Hematopoietic multipotent progenitor cell treated with erythropoietin and hydrocortisone succinate and interleukin-3 and kit ligand, for 8 days (in vitro differentiated cells): ENCODE results near the gene RHAG.
"Not testable (repeated sequence)": the region's sequence is repeated elsewhere in the genome, so short reads cannot be mapped to it uniquely, and the experiment has no call there.

Source experiments
- DNase-seq: peaks from one replicate; pipeline ENCODE4 v3.0.0-alpha.2; 2015

RHAG gene

GRCh38 chr6:49635480-49635879, 1.2 kb downstream of the RHAG start:
- DNase-seq = peak; percentile 45

- DNase-seq = peak; percentile 53
Measured at GRCh38 chr6:49634836-49635218, 1.8 kb downstream of the RHAG start.

DNA sequence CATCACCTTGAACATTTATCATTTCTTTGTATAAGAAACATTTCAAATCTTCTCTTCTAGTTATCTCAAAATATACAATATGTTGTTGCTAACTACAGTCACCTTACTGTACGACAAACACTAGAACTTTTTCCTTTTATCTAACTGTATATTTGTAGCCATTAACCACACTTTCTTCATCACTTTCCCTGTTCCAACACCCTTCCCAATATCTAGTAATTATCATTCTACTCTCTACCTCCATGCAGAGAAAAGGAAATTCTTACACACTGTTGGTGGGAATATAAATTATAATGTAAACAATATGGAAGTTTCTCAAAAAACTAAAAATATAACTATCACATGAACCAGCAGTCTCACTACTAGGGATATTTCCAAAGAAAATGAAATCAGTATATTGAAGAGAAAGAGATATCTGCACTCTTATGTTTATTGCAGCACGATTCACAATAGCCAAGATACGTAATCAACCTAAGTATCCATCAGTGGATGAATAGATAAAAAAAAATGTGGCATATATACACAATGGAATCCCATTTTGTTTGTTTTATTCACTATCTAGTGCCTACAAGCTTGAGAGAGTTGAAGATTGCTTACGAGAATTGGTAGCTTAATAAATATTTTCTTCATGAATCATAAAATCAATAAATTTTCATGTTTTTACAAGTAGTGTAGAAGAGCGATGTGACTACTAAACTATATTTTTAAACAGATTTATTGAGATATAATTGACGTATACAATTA, 2.4 kb downstream of the RHAG start:
- DNase-seq = peak; percentile 45

- DNase-seq = peak; percentile 55
Measured at GRCh38 chr6:49633541-49633940, 3.1 kb downstream of the RHAG start.

DNA sequence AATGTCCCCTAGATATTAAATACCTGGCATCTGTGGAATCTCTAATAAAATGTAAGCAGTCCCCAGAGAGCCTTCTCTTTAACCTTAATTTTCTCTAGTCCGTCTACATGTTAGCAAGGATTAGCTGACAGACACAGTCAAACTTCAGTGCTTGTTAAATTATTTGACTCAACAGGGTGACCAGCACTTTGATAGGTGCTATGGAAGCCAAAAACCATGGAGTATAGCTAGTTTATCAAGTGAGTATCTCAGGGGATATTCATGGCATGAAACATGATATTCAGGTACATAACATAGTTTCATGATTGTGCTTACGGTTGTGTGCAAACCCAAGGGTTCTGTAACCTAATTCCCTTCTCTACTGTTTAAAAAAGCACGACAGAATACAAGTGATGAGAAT, 3.9 kb downstream of the RHAG start:
- no peak for DNase-seq

- DNase-seq = not testable (repeated sequence)
Measured at GRCh38 chr6:49629485-49630088, 7.1 kb downstream of the RHAG start.

GRCh38 chr6:49626811-49627210, 9.8 kb downstream of the RHAG start:
- no peak for DNase-seq

GRCh38 chr6:49618257-49618656, 18.4 kb downstream of the RHAG start:
- no peak for DNase-seq

DNA sequence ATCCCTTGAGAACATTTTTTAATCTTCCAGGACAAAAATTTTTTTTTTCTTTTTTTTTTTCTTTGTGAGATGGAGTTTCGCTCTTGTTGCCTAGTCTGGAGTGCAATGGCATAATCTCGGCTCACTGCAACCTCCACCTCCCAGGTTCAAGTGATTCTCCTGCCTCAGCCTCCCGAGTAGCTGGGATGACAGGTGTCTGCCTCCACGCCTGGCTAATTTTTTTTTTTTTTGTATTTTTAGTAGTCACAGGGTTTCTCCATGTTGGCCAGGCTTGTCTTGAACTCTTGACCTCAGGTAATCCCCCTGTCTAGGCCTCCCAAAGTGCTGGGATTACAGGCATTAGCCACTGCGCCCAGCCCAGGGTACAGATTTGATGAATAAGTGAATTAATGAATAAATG, 22.5 kb downstream of the RHAG start:
- not testable (repeated sequence) for DNase-seq

GRCh38 chr6:49609285-49609684, 27.4 kb downstream of the RHAG start:
- no peak for DNase-seq

GRCh38 chr6:49608275-49608674, 28.4 kb downstream of the RHAG start:
- DNase-seq = not testable (repeated sequence)

GRCh38 chr6:49607391-49607982, 29.2 kb downstream of the RHAG start:
- no peak for DNase-seq

- DNase-seq = peak; percentile 94
Measured at GRCh38 chr6:49606721-49607390, 29.8 kb downstream of the RHAG start.

DNA sequence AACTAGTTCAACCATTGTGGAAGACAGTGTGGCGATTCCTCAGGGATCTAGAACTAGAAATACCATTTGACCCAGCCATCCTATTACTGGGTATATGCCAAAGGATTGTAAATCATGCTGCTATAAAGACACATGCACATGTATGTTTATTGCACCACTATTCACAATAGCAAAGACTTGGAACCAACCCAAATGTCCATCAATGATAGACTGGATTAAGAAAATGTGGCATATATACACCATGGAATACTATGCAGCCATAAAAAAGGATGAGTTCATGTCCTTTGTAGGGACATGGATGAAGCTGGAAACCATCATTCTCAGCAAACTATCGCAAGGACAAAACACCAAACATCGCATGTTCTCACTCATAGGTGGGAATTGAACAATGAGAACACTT, 32.6 kb downstream of the RHAG start:
- DNase-seq = not testable (repeated sequence)

DNA sequence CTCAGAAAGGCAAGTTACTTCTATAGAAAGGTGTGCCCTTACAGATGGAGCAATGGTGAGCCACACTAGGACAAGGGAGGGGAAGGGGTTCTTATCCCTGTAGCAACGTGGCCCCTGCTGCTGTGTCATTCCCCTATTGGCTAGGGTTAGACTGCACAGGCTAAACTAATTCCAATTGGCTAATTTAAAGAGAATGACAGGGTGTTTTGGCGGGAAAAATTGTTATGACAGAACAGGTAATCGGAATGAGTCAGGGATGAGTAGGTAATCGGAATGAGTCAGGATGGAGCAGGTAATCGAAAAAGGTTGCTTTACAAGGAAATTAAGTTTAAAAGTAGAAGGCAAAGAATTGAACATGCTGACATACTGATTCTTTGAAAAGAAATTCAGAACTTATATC, 49.4 kb downstream of the RHAG start:
- DNase-seq = not testable (repeated sequence)

GRCh38 chr6:49582529-49582928, 54.1 kb downstream of the RHAG start:
- no peak for DNase-seq

DNA sequence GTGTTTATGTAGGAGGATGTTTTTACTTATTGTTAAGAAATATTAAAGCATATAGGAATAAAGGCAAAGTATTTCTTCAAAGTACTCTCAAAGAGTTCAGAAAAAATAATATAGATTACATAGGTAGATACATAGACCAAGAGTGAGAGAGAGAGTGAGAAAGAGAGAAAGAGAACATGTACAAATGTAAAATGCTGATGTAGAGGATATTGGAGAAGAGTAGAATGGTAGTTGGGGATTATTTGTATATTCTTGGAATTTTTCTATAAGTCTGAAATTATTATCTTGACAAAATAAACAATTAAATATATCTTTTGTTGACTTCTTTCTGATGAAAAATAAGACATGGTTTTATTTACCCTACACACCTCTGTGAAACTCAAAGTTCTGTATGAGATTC, 57.0 kb downstream of the RHAG start:
- DNase-seq = no peak

- DNase-seq = no peak
Measured at GRCh38 chr6:49576618-49577017, 60.0 kb downstream of the RHAG start.

DNA sequence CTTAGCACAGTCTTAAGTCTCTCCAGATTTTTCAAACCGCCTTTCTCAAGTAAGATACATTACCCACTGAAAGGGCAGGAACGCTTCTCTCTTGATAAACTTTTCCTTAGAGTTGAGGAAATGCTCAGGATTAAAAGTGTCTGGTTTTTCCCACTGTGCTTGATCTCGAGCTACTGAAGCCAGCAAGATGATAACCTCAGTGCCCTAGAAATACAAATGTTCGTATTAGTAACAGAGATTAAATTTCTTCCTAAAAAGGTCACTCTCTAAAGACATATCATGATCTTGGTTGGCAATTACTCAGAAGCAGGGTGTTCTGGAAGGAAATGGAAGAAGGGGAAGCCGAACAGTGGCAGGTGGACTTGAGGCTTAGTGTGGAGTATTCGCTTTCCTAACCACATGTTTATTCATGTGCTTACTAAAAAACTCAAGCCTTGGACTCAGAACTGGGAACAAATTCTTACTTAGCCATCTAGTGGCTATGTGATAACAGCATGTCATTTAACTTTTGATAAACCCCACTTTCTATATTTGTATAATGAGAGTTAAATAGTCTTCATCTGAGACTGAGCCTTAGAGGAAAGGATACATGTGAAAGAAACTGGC, 66.1 kb downstream of the RHAG start:
- no peak for DNase-seq

- no peak for DNase-seq
Measured at GRCh38 chr6:49565855-49566254, 70.8 kb downstream of the RHAG start.

DNA sequence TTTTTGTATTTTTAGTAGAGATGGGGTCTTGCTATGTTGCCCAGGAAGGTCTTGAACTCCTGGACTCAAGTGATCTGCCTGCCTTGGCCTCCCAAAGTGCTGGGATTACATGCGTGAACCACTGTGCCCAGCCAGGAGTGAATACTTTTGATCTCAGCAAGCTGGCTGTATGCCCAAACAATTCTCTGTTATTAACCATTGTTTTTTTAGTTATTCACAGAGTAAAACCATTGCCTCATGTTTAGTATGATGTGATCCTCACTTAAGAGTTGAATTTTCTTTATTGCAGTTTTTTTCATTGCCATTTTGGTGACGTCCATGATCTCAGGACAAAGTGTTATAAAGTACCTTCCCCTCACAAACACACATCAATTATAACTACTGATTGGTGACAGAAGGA, 71.4 kb downstream of the RHAG start:
- DNase-seq = no peak

GRCh38 chr6:49564552-49564951, 72.1 kb downstream of the RHAG start:
- no peak for DNase-seq
